ENCODE measurements around the gene MAPK6. TPM values are rescaled to one million over a fixed set of nuclear protein-coding genes. Genes with fewer than 3 reads are reported as not detected.

Gene MAPK6
- total and polyA plus RNA-seq, 10 of the 15 experiments (the other 5 are each of a cell fraction or from before 2014, with no cell fraction given): 20.6 to 100 (median 52.6) TPM

- ChIA-PET POLR2A (interaction anchor here (1.2 to 8.1 kb wide), 4 partner anchors 7 to 82 kb away, joined by 4 to 151 read pairs (median 19); no protein-coding TSS in a partner anchor), CTCF (interaction anchor here (1.0 to 17.4 kb wide), 6 partner anchors 8 to 121 kb away, joined by 5 to 251 read pairs (median 13); no protein-coding TSS in a partner anchor)
Observed at GRCh38 chr15:52102463-52102862, 83.4 kb downstream of the MAPK6 start.

More at GRCh38 chr15:52102463-52102862, 83.4 kb downstream of the MAPK6 start:
- SMC1A ChIA-PET (ENCODE audit: uncharacterized antibody, unreplicated experiment): interaction anchor here (1.0 to 12.5 kb wide), 9 partner anchors 9 to 123 kb away, joined by 3 to 272 read pairs (median 24); partner anchors contain the start of gene BCL2L10
- H2AFZ ChIP-seq (ENCODE audit: control insufficient read depth, low read depth, low read length): peak overlapping the region; percentile 54; the same call in 1 of the 2 replicates
- DNase-seq (ENCODE audit: low read depth, low spot score) (no peak), ATAC-seq (peak; percentile 3; the same call in 1 of the 3 replicates), FAIRE-seq (no peak)
- H3K36me3 ChIP-seq (ENCODE audit: control insufficient read depth in 2 of 2, insufficient read depth in 2 of 2, low read length in 1 of 2): no peaks in the 10 kb centered on the region
- H3K79me2 ChIP-seq (ENCODE audit: control insufficient read depth, insufficient read depth, low read length): peaks cover 14% of the 10 kb centered on the region
- no peak for TF ChIP-seq ZNF622 (IDR thresholded peaks at IDR 0.05)
- no peak for TF ChIP-seq IKZF1 (conservative IDR thresholded peaks at IDR 0.05)
- TF ChIP-seq KAT2A (conservative IDR thresholded peaks at IDR 0.05; ENCODE audit: control insufficient read depth, low read depth, low read length): no peak
- 0 out of 4 replicates have a peak, but pooled peaks of 1 of the 2 experiments have one; percentile 2 for TF ChIP-seq ETV6 (conservative IDR thresholded peaks at IDR 0.05 in 1 of 2, IDR thresholded peaks at IDR 0.05 in 1 of 2; ENCODE audit: borderline replicate concordance in 1 of 2, low read depth in 1 of 2)
- TF ChIP-seq SREBF1 (IDR thresholded peaks at IDR 0.05; ENCODE audit: low read length): no peak
- 0 out of 2 replicates have a peak, but pooled peaks have one; percentile 16 for TF ChIP-seq CREB1 (IDR thresholded peaks at IDR 0.05; ENCODE audit: low read depth)
- no peak overlapping the region for H3K27ac ChIP-seq (ENCODE audit: control insufficient read depth, insufficient read depth)
- WGBS (ENCODE audit: insufficient coverage, insufficient replicate concordance, low lambda C conversion rate, missing lambda C conversion rate): 0% methylated on average over 2 of the region's 2 CpGs
- in situ Hi-C loops (cut with MboI) (no loop called here), intact Hi-C loops (cut with micrococcal nuclease; ENCODE audit: unreplicated experiment) (loop anchor here (2.0 to 10.0 kb wide), 3 partner anchors 34 to 368 kb away; partner anchors contain the start of gene LYSMD2)
- peak overlapping the region; percentile 69 for H3K4me2 ChIP-seq (ENCODE audit: control insufficient read depth, insufficient read depth)
- peak overlapping the region; percentile 56 for H3K9ac ChIP-seq (ENCODE audit: control insufficient read depth, insufficient read depth, low read length)
- H3K27me3 ChIP-seq (replicated peaks in 1 of 2; ENCODE audit: control insufficient read depth in 2 of 2, insufficient read depth in 2 of 2, low read length in 1 of 2): no peaks in the 10 kb centered on the region
- H3K4me1 ChIP-seq (ENCODE audit: control insufficient read depth, insufficient read depth, low read length): peaks cover 22% of the 10 kb centered on the region
- H3K9me3 ChIP-seq (replicated peaks; ENCODE audit: control insufficient read depth, insufficient read depth, low read length): no peaks in the 10 kb centered on the region
- no peaks in the 10 kb centered on the region for H4K20me1 ChIP-seq (ENCODE audit: control insufficient read depth, insufficient read depth)
- RAD21 ChIA-PET (ENCODE audit: unreplicated experiment): interaction anchor here (7.8 to 11.8 kb wide), 4 partner anchors 10 to 34 kb away, joined by 117 to 203 read pairs (median 154); partner anchors contain the start of gene BCL2L10
- H3K4me3 ChIP-seq: 0 out of 2 replicates have a peak overlapping the region, but pooled peaks have one; percentile 2
- no TSS peak for BruUV-seq (replicated peaks)

All from GM12878 (cell line).